HG02870 (cell line): ENCODE results near the gene LRP5.

Experiments used
- ATAC-seq: cut with Tn5 transposase; IDR thresholded peaks from one replicate; pipeline ENCODE4 v1.9.1; 2021; ENCODE audit warnings: mild to moderate bottlenecking, moderate library complexity; ENCODE audit not compliant: unreplicated experiment

LRP5 gene

GRCh38 chr11:68308068-68308467 lies 4.3 kb upstream of the LRP5 start:
- no peak for ATAC-seq

DNA sequence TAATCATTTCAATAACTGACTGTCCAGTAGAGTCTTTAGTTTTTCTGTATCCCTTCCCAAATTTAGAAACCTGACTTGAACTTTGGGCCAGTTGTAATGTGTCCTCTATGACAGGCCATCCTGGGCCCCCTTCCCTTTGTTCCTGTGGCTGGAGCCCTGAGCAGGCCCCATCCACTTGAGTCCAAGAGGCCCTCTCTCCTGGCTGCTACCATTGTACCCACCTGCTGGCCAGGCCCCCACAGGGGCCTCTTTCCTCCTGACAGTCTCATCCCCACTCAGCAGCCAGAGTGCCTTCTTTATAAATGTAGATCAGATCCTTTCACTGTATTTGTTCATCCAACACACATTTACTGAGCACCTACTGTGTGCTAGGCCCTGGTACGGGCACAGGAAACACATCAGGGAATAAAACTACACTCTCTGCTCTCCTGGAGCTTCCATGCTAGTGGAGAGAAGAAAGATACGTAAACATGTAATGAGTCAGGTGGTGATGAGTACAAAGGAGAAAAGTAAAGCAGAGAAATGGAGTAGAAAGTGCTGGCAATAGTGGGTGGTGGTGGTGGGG lies 2.7 kb upstream of the LRP5 start:
- ATAC-seq = no peak

- no peak for ATAC-seq
Measured at GRCh38 chr11:68311160-68312116, 953 bp upstream of the LRP5 start.

DNA sequence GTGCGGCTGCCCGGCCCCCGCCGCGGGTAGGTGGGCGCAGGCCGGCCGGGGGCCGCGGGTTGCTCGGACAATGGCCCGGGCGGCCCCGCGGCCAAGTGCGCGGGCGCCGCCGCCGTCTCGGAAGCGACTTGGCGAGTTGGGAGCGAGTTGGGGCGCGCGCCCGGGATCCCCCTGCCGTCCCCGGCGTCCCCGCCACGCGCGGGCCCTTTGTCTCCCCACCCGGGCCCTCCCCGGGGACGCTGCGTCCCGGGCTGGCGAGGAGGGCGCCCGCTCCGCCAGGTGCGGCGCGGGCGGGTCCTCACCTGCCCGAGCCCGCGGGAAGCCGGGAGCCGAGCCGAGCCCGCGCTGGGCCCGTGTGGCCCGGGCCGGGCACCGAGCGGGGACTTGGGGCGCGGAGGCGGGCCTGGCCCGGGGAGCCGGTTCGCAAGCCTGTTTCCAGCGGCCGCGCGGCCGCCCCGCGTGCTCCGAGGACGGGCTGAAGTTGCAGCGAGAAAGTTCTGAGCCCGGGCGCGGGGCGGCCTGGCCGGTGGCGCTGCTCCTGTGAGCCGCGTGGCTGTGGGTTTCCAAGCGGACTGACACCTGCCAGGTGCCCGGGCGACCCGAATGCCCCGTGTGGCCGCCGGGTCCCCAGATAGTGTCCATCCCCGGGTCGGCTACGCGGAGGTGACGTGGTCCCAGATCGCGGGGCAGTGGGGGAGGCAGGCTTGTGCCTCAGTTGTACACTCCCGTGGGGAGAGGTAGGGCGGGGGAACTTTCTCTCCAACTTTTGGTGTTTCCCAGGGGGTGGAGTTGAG lies 586 bp downstream of the LRP5 start:
- ATAC-seq = no peak

- no peak for ATAC-seq
Measured at GRCh38 chr11:68313574-68314202, 1.3 kb downstream of the LRP5 start.

- ATAC-seq = no peak
Measured at GRCh38 chr11:68314203-68315170, 2.1 kb downstream of the LRP5 start.

DNA sequence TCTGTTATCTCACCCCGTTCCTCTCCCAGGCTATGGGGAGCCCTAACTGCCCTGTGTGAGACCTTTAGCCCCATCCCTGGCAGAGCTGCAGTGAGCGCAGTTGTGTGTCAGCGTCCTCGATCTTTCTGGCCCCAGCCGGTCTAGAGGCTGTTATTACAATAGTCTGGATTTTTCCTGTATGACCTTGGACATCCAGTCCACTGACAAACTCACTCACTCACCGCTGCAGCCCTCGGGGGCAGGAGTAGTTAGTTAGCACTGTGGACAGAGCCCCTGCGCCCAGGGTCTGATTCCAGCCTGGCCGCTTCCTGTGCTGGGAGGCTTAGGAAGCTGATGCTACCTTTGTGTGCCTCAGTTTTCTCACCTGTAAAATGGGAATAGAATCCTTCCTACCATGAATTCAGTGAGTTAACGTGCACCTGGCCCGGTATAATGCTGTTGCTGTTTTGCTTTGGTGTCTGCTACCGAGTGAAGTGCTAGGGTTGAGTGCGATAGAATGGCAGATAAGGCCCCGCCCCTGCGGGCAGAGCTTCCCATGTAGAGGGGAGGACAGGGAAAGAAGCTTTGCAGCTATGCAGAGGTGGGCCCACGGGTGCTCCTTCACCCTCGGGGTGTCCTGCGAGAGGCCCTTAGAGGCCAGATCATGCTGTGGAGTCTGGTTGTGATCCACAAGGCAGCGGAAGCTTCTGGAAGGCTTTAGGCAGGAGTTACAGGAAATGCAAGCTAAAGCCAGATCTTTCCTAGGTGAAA lies 3.0 kb downstream of the LRP5 start:
- no peak for ATAC-seq

DNA sequence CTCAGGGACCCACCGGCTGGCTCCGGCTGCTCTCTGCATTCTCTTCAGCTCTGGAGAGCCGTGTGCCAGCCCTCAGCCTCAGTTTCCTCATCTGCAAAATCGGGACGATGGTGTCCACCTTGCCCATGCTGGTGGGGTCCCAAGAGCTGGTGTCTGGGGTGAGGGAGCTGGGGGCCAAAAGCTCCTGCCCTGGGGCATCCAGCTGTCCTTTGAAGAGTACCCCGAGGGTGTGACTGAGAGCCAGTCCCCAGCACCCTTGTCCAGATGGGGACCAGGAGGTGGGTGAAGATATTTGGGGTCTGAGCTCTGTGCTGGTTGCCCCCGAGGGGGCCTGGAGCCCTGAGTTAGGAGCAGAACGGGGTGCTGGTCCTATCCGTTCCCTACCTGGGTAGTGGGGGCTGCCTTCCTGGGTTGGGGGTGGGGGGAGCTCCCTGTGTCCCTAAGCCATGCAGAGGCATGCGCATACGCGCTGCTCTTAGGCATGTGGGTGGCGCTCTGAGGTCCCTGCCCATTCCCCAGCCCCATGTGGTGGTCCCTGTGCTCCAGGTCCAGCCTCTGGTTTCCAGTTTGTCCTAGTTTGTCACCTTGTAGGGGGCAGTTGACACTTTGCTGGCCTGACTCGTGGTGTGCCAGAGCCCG lies 4.9 kb downstream of the LRP5 start:
- no peak for ATAC-seq

- ATAC-seq = no peak
Measured at GRCh38 chr11:68321293-68322051, 9.1 kb downstream of the LRP5 start.

DNA sequence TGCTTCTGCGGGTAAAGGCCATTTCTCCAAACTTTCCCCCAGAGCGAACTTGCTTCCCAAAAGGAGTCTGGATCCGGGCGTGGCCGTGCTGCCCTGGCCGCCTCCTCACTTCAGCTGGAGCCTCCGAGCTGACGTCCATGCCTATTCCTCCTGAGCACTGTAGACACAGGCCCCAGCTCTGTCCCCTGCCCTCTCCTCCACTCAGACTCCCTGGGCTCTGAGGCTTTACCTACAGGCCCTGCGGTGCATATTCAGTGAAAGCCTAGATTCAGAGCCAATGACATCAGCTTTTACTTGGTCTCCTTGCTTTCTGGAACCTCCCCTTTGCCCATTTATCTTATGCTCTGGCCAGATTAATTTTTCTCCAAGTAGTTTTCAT lies 9.7 kb downstream of the LRP5 start:
- ATAC-seq = no peak

- ATAC-seq = no peak
Measured at GRCh38 chr11:68324241-68324640, 11.8 kb downstream of the LRP5 start.

DNA sequence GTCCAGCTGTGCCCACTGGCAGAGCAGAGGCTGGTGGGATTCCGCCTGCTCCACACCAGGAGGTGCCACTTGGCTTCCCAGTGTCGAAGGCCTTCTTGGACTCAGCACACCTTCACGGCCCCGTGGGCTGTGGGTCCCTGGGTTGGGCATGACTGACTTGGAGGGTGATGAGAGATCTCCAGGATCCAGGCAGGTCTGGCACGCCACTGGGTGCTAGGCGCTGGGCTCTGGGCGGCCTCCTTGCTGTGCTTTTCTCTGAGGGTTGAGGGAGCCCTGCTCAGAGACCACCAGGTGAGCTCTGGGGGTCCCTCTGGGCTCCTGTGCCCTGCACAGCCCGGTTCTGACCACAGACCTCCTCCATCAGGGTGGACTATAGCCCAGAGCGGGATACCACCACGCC lies 12.3 kb downstream of the LRP5 start:
- no peak for ATAC-seq

DNA sequence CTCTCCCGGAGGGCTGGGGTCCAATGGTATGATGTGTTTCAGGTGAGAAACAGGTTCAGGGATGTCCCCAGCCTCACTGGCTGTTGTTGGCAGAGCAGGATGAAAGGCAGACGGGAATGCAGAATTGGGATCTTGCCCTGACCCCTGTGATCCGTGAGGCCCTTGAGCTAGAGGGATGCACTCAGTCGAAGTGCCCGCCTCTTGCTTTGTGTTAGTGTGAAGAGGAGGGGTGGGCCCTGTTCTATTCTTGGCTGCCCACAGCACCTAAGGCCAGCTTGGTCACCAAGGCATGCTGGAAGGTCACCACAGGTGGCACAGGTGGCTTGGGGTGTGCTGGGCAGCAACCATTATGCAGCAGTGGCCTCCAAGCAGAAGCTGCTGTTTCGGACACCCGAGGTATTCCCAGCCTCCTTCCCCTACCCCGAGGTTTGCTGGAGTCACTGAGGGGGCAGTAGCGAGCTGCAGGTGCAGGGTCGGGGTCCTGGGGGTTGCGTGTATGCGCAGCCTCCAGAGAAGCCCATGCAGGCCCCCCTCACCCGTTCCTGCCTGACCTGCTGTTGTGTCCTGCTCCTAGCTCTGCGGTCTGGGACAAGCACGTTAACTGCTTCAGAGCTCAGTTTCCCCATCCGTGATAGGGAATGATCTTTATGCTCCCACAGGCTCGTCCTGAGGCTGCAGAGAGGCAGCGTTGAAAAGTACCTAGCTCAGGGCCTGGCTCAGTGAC lies 13.0 kb downstream of the LRP5 start:
- ATAC-seq = no peak

DNA sequence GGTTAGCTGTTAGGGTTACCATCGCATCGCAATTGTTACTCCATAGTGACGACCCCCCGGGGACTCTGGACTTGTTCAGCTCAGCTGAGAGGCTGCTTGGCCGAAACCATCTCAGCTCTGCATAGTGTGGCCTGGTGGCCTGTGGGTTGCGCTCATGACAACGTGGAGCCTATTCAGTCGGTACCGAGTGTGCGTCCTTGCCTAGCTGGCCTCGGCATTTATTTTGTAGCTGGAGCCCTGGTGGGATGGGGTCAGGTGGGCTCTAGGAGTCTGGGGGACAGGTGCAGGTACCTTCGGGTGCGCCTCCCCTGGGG lies 13.5 kb downstream of the LRP5 start:
- no peak for ATAC-seq

- ATAC-seq = no peak
Measured at GRCh38 chr11:68326334-68327215, 14.2 kb downstream of the LRP5 start.

DNA sequence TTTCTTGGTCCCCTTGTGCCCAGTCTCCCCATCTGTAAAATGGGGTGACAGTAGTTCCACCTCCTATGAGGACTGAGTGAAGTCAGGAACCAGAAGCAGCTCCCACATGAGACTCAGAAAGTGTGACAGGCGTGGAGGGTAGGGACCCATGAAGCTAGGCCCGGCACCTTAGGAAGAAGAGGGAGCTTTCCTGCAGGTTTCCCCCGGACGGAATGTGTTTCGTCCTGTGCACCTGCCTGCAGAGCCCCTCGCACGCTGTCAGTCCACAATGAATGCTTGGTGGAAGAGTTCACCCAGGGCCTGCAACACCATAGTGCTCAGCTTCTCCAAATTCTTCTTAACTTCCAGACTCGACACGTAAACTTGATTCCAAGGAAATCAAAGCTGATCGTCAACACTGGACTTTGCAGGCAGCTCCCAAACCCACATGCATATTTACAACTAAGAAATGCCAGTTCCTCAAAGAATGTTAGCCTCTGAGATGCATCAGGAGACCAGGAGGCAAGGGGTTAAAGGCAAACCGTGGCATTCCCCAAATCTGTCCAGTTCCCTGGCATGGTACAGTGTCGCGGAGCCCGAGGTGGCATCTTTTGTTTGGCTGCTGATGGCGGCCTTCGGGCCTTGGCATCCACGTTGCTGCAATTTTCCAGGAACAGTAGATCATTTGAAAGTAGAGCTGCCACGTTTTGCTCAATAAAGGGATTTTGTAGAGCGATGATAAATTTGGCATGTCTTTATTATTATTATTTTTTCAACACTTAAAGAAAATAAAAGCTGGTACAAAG lies 15.4 kb downstream of the LRP5 start:
- ATAC-seq = no peak
